ENCODE measurements around the gene NOL3. TPM values are rescaled to one million over a fixed set of nuclear protein-coding genes. Genes with fewer than 3 reads are reported as not detected.

NOL3 gene
- polyA plus RNA-seq, 3 donors = 2.7 to 17.0 (median 3.8) TPM

DNA sequence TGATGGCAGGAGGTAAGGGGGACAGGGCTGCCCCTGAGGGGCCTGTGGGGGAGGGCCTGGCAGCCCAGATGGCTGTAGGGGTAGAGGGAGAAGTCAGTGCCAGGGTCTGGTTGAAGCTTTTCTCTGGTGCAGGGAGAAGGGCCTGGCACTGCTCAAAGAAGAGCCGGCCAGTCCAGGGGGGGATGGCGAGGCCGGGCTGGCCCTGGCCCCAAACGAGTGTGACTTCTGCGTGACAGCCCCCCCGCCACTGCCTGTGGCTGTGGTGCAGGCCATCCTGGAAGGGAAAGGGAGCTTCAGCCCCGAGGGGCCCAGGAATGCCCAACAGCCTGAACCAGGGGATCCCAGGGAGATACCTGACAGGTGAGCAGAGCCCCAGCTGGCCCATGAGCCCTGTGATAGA, 2.8 kb upstream of the NOL3 start:
- Mint-ChIP-seq H3K4me3 (peak overlapping the region in 1 of 2 donors; percentile 84), H3K4me1 (peaks cover 51% of the 10 kb centered on the region), H3K27me3 (ENCODE audit: low read depth in 3 of 3) (peaks cover 65 to 92% (median 80%) of the 10 kb centered on the region in 3 donors), H3K9me3 (peaks cover 0 to 24% (median 11%) of the 10 kb centered on the region in 7 donors), H3K27ac (no peak overlapping the region), H3K36me3 (peaks cover 18 to 19% of the 10 kb centered on the region in 2 donors)
- Histone ChIP-seq H3K27ac (ENCODE audit: low read depth in 1 of 2, low read length in 2 of 2) (no peak overlapping the region), H3K4me3 (replicated peaks in 1 of 3; ENCODE audit: low read depth in 2 of 3, low read length in 3 of 3) (no peak overlapping the region), H3K4me2 (replicated peaks; ENCODE audit: extremely low read depth, low read length, poor library complexity, severe bottlenecking) (no peak overlapping the region), H3K79me2 (ENCODE audit: insufficient read depth, low read length) (no peaks in the 10 kb centered on the region), H3K4me1 (ENCODE audit: control insufficient read depth in 1 of 2, insufficient read depth in 2 of 2, low read length in 2 of 2) (peaks cover 62 to 66% of the 10 kb centered on the region in 2 donors), H3K27me3 (ENCODE audit: control insufficient read depth in 2 of 2, insufficient read depth in 2 of 2, low read length in 2 of 2) (peaks cover 40 to 66% of the 10 kb centered on the region in 2 donors), H3K36me3 (replicated peaks in 1 of 2; ENCODE audit: control insufficient read depth in 1 of 2, insufficient read depth in 2 of 2, low read length in 2 of 2) (no peaks in the 10 kb centered on the region), H3K9me3 (replicated peaks in 1 of 2; ENCODE audit: control insufficient read depth in 1 of 2, insufficient read depth in 1 of 2, low read length in 2 of 2) (peaks cover 0 to 28% of the 10 kb centered on the region in 2 donors), H4K20me1 (ENCODE audit: insufficient read depth, low read length) (peaks cover 36% of the 10 kb centered on the region), H2AFZ (ENCODE audit: insufficient read depth, low read depth, low read length, poor library complexity, severe bottlenecking) (no peak overlapping the region), H3K9ac (ENCODE audit: insufficient read depth, low read length, poor library complexity, severe bottlenecking) (no peak overlapping the region)
- TF ChIP-seq, protein P1, sequence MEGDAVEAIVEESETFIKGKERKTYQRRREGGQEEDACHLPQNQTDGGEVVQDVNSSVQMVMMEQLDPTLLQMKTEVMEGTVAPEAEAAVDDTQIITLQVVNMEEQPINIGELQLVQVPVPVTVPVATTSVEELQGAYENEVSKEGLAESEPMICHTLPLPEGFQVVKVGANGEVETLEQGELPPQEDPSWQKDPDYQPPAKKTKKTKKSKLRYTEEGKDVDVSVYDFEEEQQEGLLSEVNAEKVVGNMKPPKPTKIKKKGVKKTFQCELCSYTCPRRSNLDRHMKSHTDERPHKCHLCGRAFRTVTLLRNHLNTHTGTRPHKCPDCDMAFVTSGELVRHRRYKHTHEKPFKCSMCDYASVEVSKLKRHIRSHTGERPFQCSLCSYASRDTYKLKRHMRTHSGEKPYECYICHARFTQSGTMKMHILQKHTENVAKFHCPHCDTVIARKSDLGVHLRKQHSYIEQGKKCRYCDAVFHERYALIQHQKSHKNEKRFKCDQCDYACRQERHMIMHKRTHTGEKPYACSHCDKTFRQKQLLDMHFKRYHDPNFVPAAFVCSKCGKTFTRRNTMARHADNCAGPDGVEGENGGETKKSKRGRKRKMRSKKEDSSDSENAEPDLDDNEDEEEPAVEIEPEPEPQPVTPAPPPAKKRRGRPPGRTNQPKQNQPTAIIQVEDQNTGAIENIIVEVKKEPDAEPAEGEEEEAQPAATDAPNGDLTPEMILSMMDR (IDR thresholded peaks at IDR 0.05) = no peak
- 94% methylated on average over 6 of the region's 7 CpGs for WGBS (ENCODE audit: insufficient coverage)
- DNase-seq = no peak
- intact Hi-C loops (cut with micrococcal nuclease) = no loop called here

DNA sequence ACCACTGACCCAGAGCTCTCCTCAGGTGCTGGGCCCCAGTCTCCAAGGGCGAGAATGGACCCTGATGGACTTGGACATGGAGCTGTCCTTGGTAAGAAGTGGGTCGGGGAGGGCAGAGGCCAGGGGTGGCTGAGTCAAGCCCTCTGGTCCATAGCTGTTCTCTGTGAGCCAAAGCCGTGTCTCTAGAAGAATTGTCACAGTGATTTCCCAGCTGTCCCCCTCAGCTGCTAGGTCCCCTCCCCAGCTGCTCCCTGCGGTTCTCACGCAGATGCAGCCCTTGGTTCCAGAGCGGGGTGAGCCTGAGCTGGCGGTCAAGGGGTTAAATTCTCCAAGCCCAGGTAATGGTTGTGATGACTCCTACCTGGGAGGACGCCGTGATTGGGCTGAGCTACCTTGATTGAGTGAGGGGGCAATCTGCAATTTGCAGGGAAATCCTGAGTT, 1.3 kb upstream of the NOL3 start:
- no peak overlapping the region for H3K4me3 ChIP-seq (replicated peaks in 1 of 3; ENCODE audit: low read depth in 2 of 3, low read length in 3 of 3)
- peak overlapping the region in 1 of 2 donors; percentile 94 for H3K4me3 Mint-ChIP-seq
- no peak overlapping the region for H2AFZ ChIP-seq (ENCODE audit: insufficient read depth, low read depth, low read length, poor library complexity, severe bottlenecking)
- H3K27me3 ChIP-seq (ENCODE audit: control insufficient read depth in 2 of 2, insufficient read depth in 2 of 2, low read length in 2 of 2) = peaks cover 27 to 64% of the 10 kb centered on the region in 2 donors
- H3K36me3 ChIP-seq (replicated peaks in 1 of 2; ENCODE audit: control insufficient read depth in 1 of 2, insufficient read depth in 2 of 2, low read length in 2 of 2) = no peaks in the 10 kb centered on the region
- H3K4me2 ChIP-seq (replicated peaks; ENCODE audit: extremely low read depth, low read length, poor library complexity, severe bottlenecking) = no peak overlapping the region
- DNase-seq = no peak
- no peak overlapping the region for H3K27ac Mint-ChIP-seq
- H3K36me3 Mint-ChIP-seq = peaks cover 18% of the 10 kb centered on the region in 2 donors
- H3K4me1 Mint-ChIP-seq = peaks cover 57% of the 10 kb centered on the region
- peaks cover 0 to 21% of the 10 kb centered on the region in 2 donors for H3K9me3 ChIP-seq (replicated peaks in 1 of 2; ENCODE audit: control insufficient read depth in 1 of 2, insufficient read depth in 1 of 2, low read length in 2 of 2)
- no peak overlapping the region for H3K9ac ChIP-seq (ENCODE audit: insufficient read depth, low read length, poor library complexity, severe bottlenecking)
- H4K20me1 ChIP-seq (ENCODE audit: insufficient read depth, low read length) = peaks cover 22% of the 10 kb centered on the region
- no peaks in the 10 kb centered on the region for H3K79me2 ChIP-seq (ENCODE audit: insufficient read depth, low read length)
- intact Hi-C loops (cut with micrococcal nuclease) = no loop called here
- peaks cover 0 to 17% (median 11%) of the 10 kb centered on the region in 7 donors for H3K9me3 Mint-ChIP-seq
- no peak overlapping the region for H3K27ac ChIP-seq (ENCODE audit: low read depth in 1 of 2, low read length in 2 of 2)
- peaks cover 62 to 66% of the 10 kb centered on the region in 2 donors for H3K4me1 ChIP-seq (ENCODE audit: control insufficient read depth in 1 of 2, insufficient read depth in 2 of 2, low read length in 2 of 2)
- WGBS (ENCODE audit: insufficient coverage) = 83% methylated on average over 5 of the region's 9 CpGs
- H3K27me3 Mint-ChIP-seq (ENCODE audit: low read depth in 3 of 3) = peaks cover 60 to 90% (median 77%) of the 10 kb centered on the region in 3 donors
- TF ChIP-seq, protein P1 (IDR thresholded peaks at IDR 0.05) = no peak

Data from CD14-positive monocyte (primary cell).